Measurements from ENCODE around the gene PRRT4.

The PRRT4 gene

DNA sequence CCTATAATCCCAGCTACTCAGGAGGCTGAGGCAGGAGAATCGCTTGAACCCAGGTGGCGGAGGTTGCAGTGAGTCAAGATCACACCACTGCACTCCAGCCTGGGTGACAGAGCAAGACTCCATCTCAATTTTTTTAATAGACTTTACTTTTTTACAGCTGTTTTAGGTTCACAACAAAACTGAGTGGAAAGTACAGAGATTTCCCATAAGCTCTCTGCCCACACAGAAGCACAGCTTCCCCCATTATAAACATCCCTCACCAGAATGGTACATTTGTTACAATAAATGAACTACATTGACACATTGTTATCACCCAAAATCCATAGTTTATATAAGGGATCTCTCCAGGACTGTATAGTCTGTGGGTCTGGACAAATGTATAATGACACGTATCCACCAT lies 14.6 kb upstream of the PRRT4 start:
- DNase-seq (ENCODE audit: low read depth in 2 of 2, low spot score in 1 of 2) = no peak

GRCh38 chr7:128374041-128374440 lies 12.6 kb upstream of the PRRT4 start:
- no peak for DNase-seq (ENCODE audit: low read depth in 2 of 2, low spot score in 1 of 2)

DNA sequence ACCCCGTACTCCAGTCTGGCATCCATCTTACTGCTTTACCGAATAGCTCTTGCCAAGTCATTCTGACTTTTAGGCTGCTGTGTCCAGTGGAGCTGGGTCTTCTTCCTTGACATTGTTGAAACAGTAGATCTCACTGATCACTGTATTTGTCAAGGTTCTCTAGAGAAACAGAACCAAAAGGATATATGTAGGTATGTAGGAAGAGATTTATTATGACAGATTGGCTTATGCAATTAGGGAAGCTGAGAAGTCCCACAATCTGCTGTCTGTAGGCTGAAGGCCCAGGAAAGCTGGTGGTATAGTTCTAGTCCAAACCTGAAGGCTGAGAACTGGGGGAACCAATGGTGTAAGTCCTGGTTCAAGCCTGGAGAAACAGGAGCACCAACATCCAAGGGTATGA lies 12.1 kb upstream of the PRRT4 start:
- no peak for DNase-seq (ENCODE audit: low read depth in 2 of 2, low spot score in 1 of 2)

- DNase-seq (ENCODE audit: low read depth in 2 of 2, low spot score in 1 of 2) = no peak
Measured at GRCh38 chr7:128370491-128370890, 9.0 kb upstream of the PRRT4 start.

DNA sequence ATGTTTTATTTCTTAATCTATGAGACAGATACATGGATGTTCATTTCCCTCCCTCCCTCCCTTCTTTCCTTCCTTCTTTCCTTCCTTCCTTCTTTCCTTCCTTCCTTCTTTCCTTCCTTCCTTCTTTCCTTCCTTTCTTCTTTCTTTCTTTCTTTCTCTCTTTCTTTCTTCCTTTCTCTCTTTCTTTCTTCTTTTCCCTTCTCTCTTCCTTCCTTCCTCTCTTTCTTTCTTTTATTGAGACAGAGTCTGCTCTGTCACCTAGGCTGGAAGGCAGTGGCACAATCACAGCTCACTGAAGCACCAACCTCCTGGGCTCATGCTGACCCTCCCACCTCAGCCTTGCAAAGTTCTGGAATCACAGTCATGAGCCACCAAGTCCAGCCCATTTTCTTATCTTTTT lies 5.5 kb upstream of the PRRT4 start:
- DNase-seq (ENCODE audit: low read depth in 2 of 2, low spot score in 1 of 2) = no peak

- DNase-seq (ENCODE audit: low read depth in 2 of 2, low spot score in 1 of 2) = no peak
Measured at GRCh38 chr7:128366300-128366699, 4.8 kb upstream of the PRRT4 start.

- DNase-seq (ENCODE audit: low read depth in 2 of 2, low spot score in 1 of 2) = no peak
Measured at GRCh38 chr7:128365432-128365831, 3.9 kb upstream of the PRRT4 start.

DNA sequence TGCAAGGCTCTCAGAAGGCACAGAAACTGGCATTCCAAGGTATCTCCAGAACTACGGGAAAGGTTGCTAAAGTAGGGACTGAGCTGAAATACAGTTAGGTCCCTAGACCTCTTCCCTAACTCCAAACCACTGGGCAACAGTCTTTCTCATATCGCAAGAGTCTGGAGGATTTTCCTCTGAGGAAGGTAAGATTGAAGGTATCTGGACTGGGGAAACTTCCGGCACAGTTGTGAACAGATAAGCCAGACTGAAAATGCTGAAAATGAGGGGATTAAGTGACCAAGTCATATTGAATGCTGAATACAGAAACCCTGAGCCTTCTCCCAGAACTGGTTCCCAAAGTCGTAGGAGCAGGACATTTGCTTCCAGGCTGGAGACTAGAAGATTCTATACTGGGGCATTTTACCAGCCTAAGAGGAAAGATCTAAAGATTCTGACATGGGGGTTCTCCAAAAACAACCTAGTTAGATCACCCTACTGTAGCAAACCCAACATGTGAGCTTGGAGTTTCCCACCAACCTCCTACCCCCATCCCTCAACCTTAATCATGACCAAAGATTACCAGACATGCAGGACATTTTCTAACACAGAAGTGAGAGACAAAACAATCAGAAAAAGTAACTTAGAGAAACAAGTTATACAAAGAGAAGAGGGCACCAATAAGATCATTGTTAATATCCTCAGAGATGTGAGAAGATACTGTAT lies 2.8 kb upstream of the PRRT4 start:
- DNase-seq (ENCODE audit: low read depth in 2 of 2, low spot score in 1 of 2) = no peak

DNA sequence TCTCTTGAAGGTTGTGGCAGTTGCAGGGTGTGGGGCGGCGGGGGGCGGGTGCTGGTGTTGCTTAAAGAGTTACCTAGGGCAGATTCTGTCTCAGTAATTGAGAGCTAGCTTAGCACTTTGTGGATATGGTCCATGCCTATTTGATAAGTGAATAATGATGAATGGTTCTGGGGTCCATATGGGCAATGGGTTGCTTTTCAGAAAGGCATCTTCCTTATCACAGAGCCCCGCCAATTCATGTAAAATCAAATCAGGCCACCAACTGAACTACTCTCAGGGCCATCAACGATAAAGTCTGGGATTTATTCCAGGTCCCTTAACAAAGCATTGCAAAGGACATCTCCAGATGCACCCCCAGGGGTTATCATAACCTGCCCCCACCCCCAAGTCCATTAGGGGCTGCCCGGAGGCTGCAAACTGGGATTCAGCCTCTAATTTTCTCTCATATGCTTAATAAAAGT lies 1.8 kb upstream of the PRRT4 start:
- DNase-seq (ENCODE audit: low read depth in 2 of 2, low spot score in 1 of 2) = no peak

DNA sequence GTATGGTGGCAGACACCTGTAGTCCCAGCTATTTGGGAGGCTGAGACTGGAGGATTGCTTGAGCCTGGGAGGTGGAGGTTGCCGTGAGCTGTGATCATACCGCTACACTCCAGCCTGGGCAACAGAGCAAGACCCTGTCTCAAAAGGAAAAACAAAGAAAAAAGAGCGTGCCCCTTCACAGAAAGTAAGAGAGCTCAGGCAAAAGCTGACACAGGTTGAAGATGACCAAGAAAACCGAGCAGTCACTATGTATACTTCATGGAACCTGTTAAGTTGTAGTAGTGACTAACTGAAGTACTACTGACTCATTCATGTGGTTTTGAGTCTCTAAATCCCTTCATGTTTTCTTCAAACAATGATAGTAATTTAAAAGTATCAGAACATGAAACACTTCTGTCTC lies 1.2 kb upstream of the PRRT4 start:
- no peak for DNase-seq (ENCODE audit: low read depth in 2 of 2, low spot score in 1 of 2)

GRCh38 chr7:128360359-128360678 lies 1.2 kb downstream of the PRRT4 start:
- DNase-seq (ENCODE audit: low read depth in 2 of 2, low spot score in 1 of 2) = no peak

DNA sequence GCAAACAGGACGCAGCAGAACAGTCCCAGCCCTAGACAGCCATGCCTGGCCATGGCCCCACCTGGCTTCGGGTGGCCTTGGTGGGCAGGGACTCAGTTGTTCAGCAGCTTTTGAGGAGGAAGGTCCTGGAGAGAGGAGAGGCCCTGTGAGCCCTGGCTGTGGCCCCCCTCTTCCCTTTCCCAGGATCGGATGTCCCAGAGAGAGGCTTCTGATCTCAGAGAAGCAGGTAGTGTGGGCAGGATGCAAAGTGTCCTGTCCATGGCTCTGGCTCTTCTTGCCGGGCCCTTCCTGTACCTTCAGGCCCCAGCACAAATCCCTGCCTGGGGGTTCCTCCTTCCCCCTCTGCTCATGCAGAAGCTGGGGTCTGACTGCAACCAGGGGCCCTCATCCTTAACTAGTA lies 1.6 kb downstream of the PRRT4 start:
- DNase-seq (ENCODE audit: low read depth in 2 of 2, low spot score in 1 of 2) = no peak

GRCh38 chr7:128359336-128359735 lies 2.2 kb downstream of the PRRT4 start:
- DNase-seq (ENCODE audit: low read depth in 2 of 2, low spot score in 1 of 2) = no peak

DNA sequence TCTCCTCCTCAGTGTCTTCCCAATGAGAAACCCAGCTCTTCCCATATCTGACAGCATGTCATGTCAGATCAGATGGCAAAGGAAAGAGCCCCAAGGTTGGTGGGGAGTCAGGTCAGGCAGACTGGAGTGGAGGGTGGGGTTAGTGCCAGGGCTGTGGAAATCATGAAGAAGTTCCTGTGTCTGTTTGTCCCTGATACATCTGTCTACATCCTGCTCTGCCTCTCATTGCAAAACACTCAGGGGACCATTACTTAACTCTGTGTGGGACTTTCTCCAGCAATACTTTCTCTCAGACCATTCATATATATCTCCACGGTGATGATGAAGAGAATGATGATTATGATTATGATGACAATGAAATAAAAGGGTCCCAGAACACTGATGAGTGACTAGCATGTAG lies 3.3 kb downstream of the PRRT4 start:
- DNase-seq (ENCODE audit: low read depth in 2 of 2, low spot score in 1 of 2) = no peak

- DNase-seq (ENCODE audit: low read depth in 2 of 2, low spot score in 1 of 2) = no peak
Measured at GRCh38 chr7:128357217-128357613, 4.3 kb downstream of the PRRT4 start.

GRCh38 chr7:128356546-128357216 lies 4.8 kb downstream of the PRRT4 start:
- no peak for DNase-seq (ENCODE audit: low read depth in 2 of 2, low spot score in 1 of 2)

DNA sequence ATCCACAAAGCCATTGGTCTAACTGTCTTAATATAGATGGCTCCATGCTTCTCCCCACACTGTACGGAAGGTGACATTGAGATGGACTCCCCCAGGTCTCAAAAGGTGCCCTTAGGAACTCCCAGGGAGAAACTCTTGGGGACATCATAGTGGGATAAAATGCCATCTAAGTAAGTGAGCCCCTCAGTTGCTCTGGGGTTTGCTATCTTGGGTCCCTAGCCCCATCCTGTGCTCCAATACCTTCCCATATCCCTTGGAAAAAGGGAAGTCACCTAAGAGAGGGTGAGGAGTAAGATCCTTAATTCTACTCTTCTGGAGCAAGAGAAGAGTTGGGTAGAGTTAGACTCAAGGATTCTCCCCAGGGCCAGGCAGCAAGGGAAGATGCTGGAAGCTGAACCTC lies 7.9 kb downstream of the PRRT4 start:
- DNase-seq (ENCODE audit: low read depth in 2 of 2, low spot score in 1 of 2) = no peak

GRCh38 chr7:128353189-128353588 lies 8.3 kb downstream of the PRRT4 start:
- no peak for DNase-seq (ENCODE audit: low read depth in 2 of 2, low spot score in 1 of 2)

DNA sequence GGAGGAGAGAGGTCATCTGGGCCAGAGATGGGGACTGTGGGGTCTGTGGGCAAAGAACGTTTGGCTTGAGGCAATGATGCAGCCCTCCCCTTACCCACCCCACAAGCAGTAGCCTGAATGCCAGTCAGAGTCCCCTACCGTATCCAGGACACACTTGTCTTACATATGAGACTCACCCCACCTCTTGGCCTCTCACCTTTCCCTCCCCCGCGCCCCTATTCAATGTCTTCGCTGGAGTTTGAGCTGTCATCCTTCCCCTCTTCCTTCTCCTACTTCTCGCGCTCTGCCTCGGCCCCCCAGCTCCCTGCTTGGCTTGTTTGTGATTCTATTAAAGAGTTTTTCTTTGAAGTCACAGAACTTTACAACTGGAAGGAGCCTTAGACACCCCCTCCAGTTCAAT lies 8.9 kb downstream of the PRRT4 start:
- no peak for DNase-seq (ENCODE audit: low read depth in 2 of 2, low spot score in 1 of 2)

DNA sequence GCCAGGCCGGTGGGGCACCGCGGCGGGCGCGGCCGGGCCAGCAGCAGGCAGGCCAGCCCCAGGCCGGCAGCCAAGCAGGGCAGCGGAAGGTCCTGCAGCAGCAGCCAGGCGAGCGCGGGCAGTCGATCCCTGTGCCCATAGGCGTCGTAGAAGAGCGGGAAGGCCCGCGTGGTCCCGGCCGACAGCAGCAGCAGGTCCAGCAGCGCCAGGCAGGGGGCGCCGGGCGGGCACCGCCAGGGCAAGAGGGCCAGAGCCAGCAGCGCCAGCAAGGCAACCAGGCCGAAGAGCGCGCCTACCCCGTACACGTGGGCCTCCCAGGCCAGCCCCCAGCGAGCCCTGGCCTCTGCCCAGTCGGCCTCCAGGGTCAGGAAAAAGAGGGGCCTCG lies 9.3 kb downstream of the PRRT4 start:
- DNase-seq (ENCODE audit: low read depth in 2 of 2, low spot score in 1 of 2) = no peak

- DNase-seq (ENCODE audit: low read depth in 2 of 2, low spot score in 1 of 2) = no peak
Measured at GRCh38 chr7:128351296-128352152, 10.0 kb downstream of the PRRT4 start.

GRCh38 chr7:128350708-128351295 lies 10.7 kb downstream of the PRRT4 start:
- no peak for DNase-seq (ENCODE audit: low read depth in 2 of 2, low spot score in 1 of 2)

All from stimulated activated CD8-positive, alpha-beta memory T cell treated with anti-CD3 and anti-CD28 coated beads, Interleukin-4, amount 100 ng/mL, for 1 hour (primary cell).